B cell (primary cell): ENCODE data around the gene PBX1. TPM values are rescaled to one million over a fixed set of nuclear protein-coding genes. Genes with fewer than 3 reads are reported as not detected.

ENCODE experiments used
- ATAC-seq: fragments of 200-7000 bp; cut with Tn5 transposase; one replicate; pipeline ENCODE4 v1.10.0; 2021; ENCODE audit warnings: low read depth, mild to moderate bottlenecking, moderate number of reproducible peaks, moderate library complexity
- CTCF ChIA-PET: fragments of 350-600 bp; sonication (Branson Sonifier 250); formaldehyde crosslinking; loops from one replicate; lab custom pipeline; 2021; ENCODE audit warnings: antibody characterized with exemption, inconsistent platforms; lab: Charles Lee
- POLR2A ChIA-PET: fragments of 350-600 bp; sonication (Branson Sonifier 250); formaldehyde crosslinking; loops from one replicate; lab custom pipeline; 2021; ENCODE audit warnings: antibody characterized with exemption; lab: Charles Lee
- DNase-seq: peaks from one replicate; pipeline ENCODE4 v3.0.0; 2013
- H2AFZ ChIP-seq: 2 replicates; pipeline ENCODE4 v1.6.1; 2012; ENCODE audit warnings: mild to moderate bottlenecking, low read depth, low read length; ENCODE audit not compliant: insufficient read depth, poor library complexity, severe bottlenecking
- H3K27ac ChIP-seq, 2 donors: 1 replicate in 1 of 2; 2 replicates in 1 of 2; pipeline ENCODE4 v1.5.1; 2012 to 2013; ENCODE audit warnings: low read length in 2 of 2, mild to moderate bottlenecking in 2 of 2, moderate library complexity in 1 of 2
- H3K27me3 ChIP-seq, 4 experiments: fragments of 200-600 bp in 1 of 4; sonication (generic) in 1 of 4; replicated peaks in 1 of 4; 1 replicate in 2 of 4; 2 replicates in 2 of 4; pipeline versions ENCODE4 v1.6.1 to v1.7.0; 2013 to 2016; ENCODE audit warnings: low read length in 3 of 4, mild to moderate bottlenecking in 2 of 4, mixed read lengths in 1 of 4, moderate library complexity in 1 of 4; ENCODE audit not compliant: insufficient read depth in 4 of 4, control insufficient read depth in 3 of 4; ENCODE audit errors: control extremely low read depth in 1 of 4
- H3K36me3 ChIP-seq, 2 experiments: replicated peaks in 1 of 2; 1 replicate in 1 of 2; 2 replicates in 1 of 2; pipeline versions ENCODE4 v1.6.1 to v1.7.1; 2013; ENCODE audit warnings: low read length in 1 of 2; ENCODE audit not compliant: insufficient read depth in 2 of 2, control insufficient read depth in 1 of 2; ENCODE audit errors: control extremely low read depth in 1 of 2, extremely low read depth in 1 of 2
- H3K4me1 ChIP-seq, 2 donors: fragments of 200-600 bp in 1 of 2; sonication (generic) in 1 of 2; 1 replicate in 1 of 2; 2 replicates in 1 of 2; pipeline versions ENCODE4 v1.5.1 to v1.6.1; 2013 to 2017; ENCODE audit warnings: low read length in 2 of 2; ENCODE audit not compliant: control insufficient read depth in 2 of 2, insufficient read depth in 2 of 2
- H3K4me2 ChIP-seq: replicated peaks from 2 replicates; pipeline ENCODE3; 2012; ENCODE audit warnings: mild to moderate bottlenecking, low read depth, low read length; ENCODE audit not compliant: poor library complexity, severe bottlenecking
- H3K4me3 ChIP-seq, 5 experiments: fragments of 200-600 bp in 1 of 5; sonication (generic) in 1 of 5; 1 replicate in 3 of 5; 2 replicates in 2 of 5; pipeline versions ENCODE4 v1.5.1 to v1.7.0; 2011 to 2016; ENCODE audit warnings: low read length in 4 of 5, mild to moderate bottlenecking in 4 of 5, low read depth in 2 of 5, control low read depth in 1 of 5, moderate library complexity in 1 of 5; ENCODE audit not compliant: insufficient read depth in 1 of 5; ENCODE audit errors: control extremely low read depth in 1 of 5, extremely low read depth in 1 of 5
- H3K79me2 ChIP-seq: fragments of 200-600 bp; sonication (generic); one replicate; pipeline ENCODE4 v1.6.0; 2016; ENCODE audit warnings: low read length; ENCODE audit not compliant: control insufficient read depth, insufficient read depth
- H3K9ac ChIP-seq: fragments of 200-600 bp; sonication (generic); 2 replicates; pipeline ENCODE4 v1.6.1; 2017; ENCODE audit warnings: mild to moderate bottlenecking, low read length, moderate library complexity
- H3K9me3 ChIP-seq, 3 donors: one replicate each; pipeline versions ENCODE4 v1.6.1 to v1.7.1; 2013; ENCODE audit warnings: low read length in 2 of 3; ENCODE audit not compliant: control insufficient read depth in 2 of 3, insufficient read depth in 1 of 3; ENCODE audit errors: control extremely low read depth in 1 of 3
- H4K20me1 ChIP-seq: 2 replicates; pipeline ENCODE4 v1.6.0; 2012; ENCODE audit warnings: mild to moderate bottlenecking, low read length; ENCODE audit not compliant: insufficient read depth, control insufficient read depth, poor library complexity, severe bottlenecking
- H3K27ac Mint-ChIP-seq: one replicate; pipeline ENCODE4 v1.8.0; 2021; ENCODE audit warnings: mixed read lengths
- H3K27me3 Mint-ChIP-seq: one replicate; pipeline ENCODE4 v1.8.0; 2021; ENCODE audit warnings: mixed read lengths
- H3K4me1 Mint-ChIP-seq: one replicate; pipeline ENCODE4 v1.8.0; 2021; ENCODE audit warnings: mixed read lengths
- H3K4me3 Mint-ChIP-seq: one replicate; pipeline ENCODE4 v1.8.0; 2021; ENCODE audit warnings: mixed read lengths
- H3K9me3 Mint-ChIP-seq: one replicate; pipeline ENCODE4 v1.8.0; 2022; ENCODE audit warnings: mixed read lengths; ENCODE audit not compliant: insufficient read depth
- CTCF ChIP-seq: fragments of 200-600 bp; IDR thresholded peaks from one replicate; pipeline ENCODE4 v1.8.0; 2022; ENCODE audit warnings: antibody characterized with exemption, mild to moderate bottlenecking
- EZH2 ChIP-seq: IDR thresholded peaks from 2 replicates; pipeline ENCODE4 v1.6.1; 2012; ENCODE audit warnings: borderline replicate concordance, low read depth, mild to moderate bottlenecking, moderate library complexity, low read length; ENCODE audit not compliant: insufficient read depth, poor library complexity, severe bottlenecking
- WGBS: methylation state at CpG from one replicate; pipeline ENCODE4 v1.1.5; 2013; ENCODE audit warnings: missing lambda C conversion rate; ENCODE audit not compliant: insufficient coverage; 5-methylcytosine and 5-hydroxymethylcytosine counted together
- intact Hi-C: fragments of 100-400 bp; cut with micrococcal nuclease; formaldehyde crosslinking; loops from one replicate; pipeline ENCODE4 v1.10.0; 2022
- polyA plus RNA-seq: library from polyadenylated mRNA; depleted of rRNA; stranded (reverse); fragments of >200 nt; gene quantifications from 2 replicates; pipeline ENCODE4 v1.2.3, GENCODE V29; 2012
- total RNA-seq, 2 donors: library from RNA; stranded (reverse); fragments of 120-200 nt in 1 of 2; gene quantifications; 1 replicate in 1 of 2; 2 replicates in 1 of 2; pipeline versions ENCODE4 v1.2.3 to v1.2.4, GENCODE V29; 2013 to 2022

PBX1 gene
- total and polyA plus RNA-seq, 2 donors (not counting 1 experiment from before 2014, with no cell fraction given), result 0.32 TPM; not detected in 1

GRCh38 chr1:164628772-164629171, 69.8 kb downstream of the PBX1 start:
- Histone ChIP-seq H3K9me3 (no peaks in the 10 kb centered on the region), H3K4me2 (no peak overlapping the region), H3K4me3 (no peak overlapping the region), H3K4me1 (no peaks in the 10 kb centered on the region), H3K36me3 (no peaks in the 10 kb centered on the region), H3K27ac (no peak overlapping the region), H3K9ac (no peak overlapping the region), H3K27me3 (no peaks in the 10 kb centered on the region), H4K20me1 (no peaks in the 10 kb centered on the region), H2AFZ (no peak overlapping the region), H3K79me2 (no peaks in the 10 kb centered on the region)
- ATAC-seq, result no peak
- TF ChIP-seq CTCF (no peak), EZH2 (no peak)
- no peaks in the 10 kb centered on the region for H3K9me3 Mint-ChIP-seq
- DNase-seq, result no peak
- H3K27me3 Mint-ChIP-seq, result no peaks in the 10 kb centered on the region
- POLR2A ChIA-PET, result no interaction called here
- no peak overlapping the region for H3K4me3 Mint-ChIP-seq
- no peaks in the 10 kb centered on the region for H3K4me1 Mint-ChIP-seq
- CTCF ChIA-PET, result no interaction called here
- intact Hi-C loops, result no loop called here
- 87% methylated on average over 4 of the region's 7 CpGs for WGBS
- H3K27ac Mint-ChIP-seq, result no peak overlapping the region

- Mint-ChIP-seq H3K9me3 (no peaks in the 10 kb centered on the region), H3K4me1 (no peaks in the 10 kb centered on the region), H3K4me3 (no peak overlapping the region), H3K27me3 (no peaks in the 10 kb centered on the region), H3K27ac (no peak overlapping the region)
- Histone ChIP-seq H2AFZ (no peak overlapping the region), H3K4me3 (no peak overlapping the region), H3K27ac (no peak overlapping the region), H3K4me2 (no peak overlapping the region), H3K9me3 (no peaks in the 10 kb centered on the region), H3K27me3 (no peaks in the 10 kb centered on the region), H3K79me2 (no peaks in the 10 kb centered on the region), H3K36me3 (no peaks in the 10 kb centered on the region), H3K4me1 (no peaks in the 10 kb centered on the region), H4K20me1 (no peaks in the 10 kb centered on the region), H3K9ac (no peak overlapping the region)
- 91% methylated on average over 4 of the region's 8 CpGs for WGBS
- intact Hi-C loops, result no loop called here
- DNase-seq, result no peak
- ChIA-PET POLR2A (no interaction called here), CTCF (no interaction called here)
- TF ChIP-seq CTCF, result no peak
- TF ChIP-seq EZH2, result no peak
- ATAC-seq, result no peak
Measured at GRCh38 chr1:164629971-164630370, 71.0 kb downstream of the PBX1 start.
